Measurements from ENCODE around the gene TMEM114. TPM values are rescaled to one million over a fixed set of nuclear protein-coding genes. Genes with fewer than 3 reads are reported as not detected.

The TMEM114 gene
- total and polyA plus RNA-seq, 4 donors: 0.28 to 5.8 (median 2.5) TPM

GRCh38 chr16:8554022-8554421 lies 36.3 kb downstream of the TMEM114 start:
- no peaks in the 10 kb centered on the region for H3K27me3 ChIP-seq (ENCODE audit: control insufficient read depth, insufficient read depth, low read length)
- H3K27ac ChIP-seq (ENCODE audit: low read depth, low read length): no peak overlapping the region
- no peaks in the 10 kb centered on the region for H3K36me3 ChIP-seq (ENCODE audit: control insufficient read depth, insufficient read depth, low read length)
- H3K4me1 ChIP-seq (ENCODE audit: control insufficient read depth, insufficient read depth, low read length): no peaks in the 10 kb centered on the region
- no peak overlapping the region for H3K4me3 ChIP-seq (ENCODE audit: low read depth, low read length)
- DNase-seq (ENCODE audit: low read depth in 4 of 6, low spot score in 6 of 6): no peak
- no peaks in the 10 kb centered on the region for H3K9me3 ChIP-seq (ENCODE audit: control insufficient read depth, insufficient read depth, low read length)
- WGBS (ENCODE audit: insufficient coverage): no CpG with 5 or more reads among the region's 4 CpGs

- Histone ChIP-seq H3K36me3 (ENCODE audit: control insufficient read depth, insufficient read depth, low read length) (no peaks in the 10 kb centered on the region), H3K27ac (ENCODE audit: low read depth, low read length) (no peak overlapping the region), H3K4me1 (ENCODE audit: control insufficient read depth, insufficient read depth, low read length) (no peaks in the 10 kb centered on the region), H3K9me3 (ENCODE audit: control insufficient read depth, insufficient read depth, low read length) (no peaks in the 10 kb centered on the region), H3K4me3 (ENCODE audit: low read depth, low read length) (no peak overlapping the region), H3K27me3 (ENCODE audit: control insufficient read depth, insufficient read depth, low read length) (no peaks in the 10 kb centered on the region)
- DNase-seq (ENCODE audit: low read depth in 4 of 6, low spot score in 6 of 6): peak in 1 of 6 donors; percentile 14
- WGBS (ENCODE audit: insufficient coverage): 35% methylated on average over 10 of the region's 11 CpGs
Observed at GRCh38 chr16:8552487-8553221, 37.7 kb downstream of the TMEM114 start.

GRCh38 chr16:8551388-8552332 lies 38.7 kb downstream of the TMEM114 start:
- H3K36me3 ChIP-seq (ENCODE audit: control insufficient read depth, insufficient read depth, low read length): no peaks in the 10 kb centered on the region
- no peak for DNase-seq (ENCODE audit: low read depth in 4 of 6, low spot score in 6 of 6)
- no peak overlapping the region for H3K27ac ChIP-seq (ENCODE audit: low read depth, low read length)
- no peaks in the 10 kb centered on the region for H3K9me3 ChIP-seq (ENCODE audit: control insufficient read depth, insufficient read depth, low read length)
- WGBS (ENCODE audit: insufficient coverage): 93% methylated on average over 1 of the region's 3 CpGs
- no peaks in the 10 kb centered on the region for H3K4me1 ChIP-seq (ENCODE audit: control insufficient read depth, insufficient read depth, low read length)
- H3K27me3 ChIP-seq (ENCODE audit: control insufficient read depth, insufficient read depth, low read length): no peaks in the 10 kb centered on the region
- H3K4me3 ChIP-seq (ENCODE audit: low read depth, low read length): no peak overlapping the region

GRCh38 chr16:8550728-8551387 lies 39.5 kb downstream of the TMEM114 start:
- no peaks in the 10 kb centered on the region for H3K9me3 ChIP-seq (ENCODE audit: control insufficient read depth, insufficient read depth, low read length)
- WGBS (ENCODE audit: insufficient coverage): 59% methylated on average over 6 of the region's 9 CpGs
- no peak for DNase-seq (ENCODE audit: low read depth in 4 of 6, low spot score in 6 of 6)
- H3K27me3 ChIP-seq (ENCODE audit: control insufficient read depth, insufficient read depth, low read length): no peaks in the 10 kb centered on the region
- no peaks in the 10 kb centered on the region for H3K4me1 ChIP-seq (ENCODE audit: control insufficient read depth, insufficient read depth, low read length)
- no peaks in the 10 kb centered on the region for H3K36me3 ChIP-seq (ENCODE audit: control insufficient read depth, insufficient read depth, low read length)
- no peak overlapping the region for H3K27ac ChIP-seq (ENCODE audit: low read depth, low read length)
- H3K4me3 ChIP-seq (ENCODE audit: low read depth, low read length): no peak overlapping the region

- WGBS (ENCODE audit: insufficient coverage): 89% methylated on average over 8 of the region's 8 CpGs
- Histone ChIP-seq H3K4me3 (ENCODE audit: low read depth, low read length) (no peak overlapping the region), H3K9me3 (ENCODE audit: control insufficient read depth, insufficient read depth, low read length) (no peaks in the 10 kb centered on the region), H3K27me3 (ENCODE audit: control insufficient read depth, insufficient read depth, low read length) (no peaks in the 10 kb centered on the region), H3K4me1 (ENCODE audit: control insufficient read depth, insufficient read depth, low read length) (no peaks in the 10 kb centered on the region), H3K36me3 (ENCODE audit: control insufficient read depth, insufficient read depth, low read length) (no peaks in the 10 kb centered on the region), H3K27ac (ENCODE audit: low read depth, low read length) (no peak overlapping the region)
- no peak for DNase-seq (ENCODE audit: low read depth in 4 of 6, low spot score in 6 of 6)
Observed at GRCh38 chr16:8549843-8550412, 40.4 kb downstream of the TMEM114 start.

- Histone ChIP-seq H3K36me3 (ENCODE audit: control insufficient read depth, insufficient read depth, low read length) (no peaks in the 10 kb centered on the region), H3K27me3 (ENCODE audit: control insufficient read depth, insufficient read depth, low read length) (no peaks in the 10 kb centered on the region), H3K4me3 (ENCODE audit: low read depth, low read length) (no peak overlapping the region), H3K27ac (ENCODE audit: low read depth, low read length) (no peak overlapping the region), H3K4me1 (ENCODE audit: control insufficient read depth, insufficient read depth, low read length) (no peaks in the 10 kb centered on the region), H3K9me3 (ENCODE audit: control insufficient read depth, insufficient read depth, low read length) (no peaks in the 10 kb centered on the region)
- no peak for DNase-seq (ENCODE audit: low read depth in 4 of 6, low spot score in 6 of 6)
- WGBS (ENCODE audit: insufficient coverage): 77% methylated on average over 2 of the region's 3 CpGs
Observed at GRCh38 chr16:8548166-8548565, 42.1 kb downstream of the TMEM114 start.

GRCh38 chr16:8547762-8548161 lies 42.5 kb downstream of the TMEM114 start:
- 56% methylated on average over 8 of the region's 8 CpGs for WGBS (ENCODE audit: insufficient coverage)
- no peaks in the 10 kb centered on the region for H3K36me3 ChIP-seq (ENCODE audit: control insufficient read depth, insufficient read depth, low read length)
- no peaks in the 10 kb centered on the region for H3K9me3 ChIP-seq (ENCODE audit: control insufficient read depth, insufficient read depth, low read length)
- no peak overlapping the region for H3K4me3 ChIP-seq (ENCODE audit: low read depth, low read length)
- no peaks in the 10 kb centered on the region for H3K4me1 ChIP-seq (ENCODE audit: control insufficient read depth, insufficient read depth, low read length)
- H3K27ac ChIP-seq (ENCODE audit: low read depth, low read length): no peak overlapping the region
- no peaks in the 10 kb centered on the region for H3K27me3 ChIP-seq (ENCODE audit: control insufficient read depth, insufficient read depth, low read length)
- no peak for DNase-seq (ENCODE audit: low read depth in 4 of 6, low spot score in 6 of 6)

- Histone ChIP-seq H3K4me3 (ENCODE audit: low read depth, low read length) (no peak overlapping the region), H3K4me1 (ENCODE audit: control insufficient read depth, insufficient read depth, low read length) (no peaks in the 10 kb centered on the region), H3K27me3 (ENCODE audit: control insufficient read depth, insufficient read depth, low read length) (no peaks in the 10 kb centered on the region), H3K36me3 (ENCODE audit: control insufficient read depth, insufficient read depth, low read length) (no peaks in the 10 kb centered on the region), H3K27ac (ENCODE audit: low read depth, low read length) (no peak overlapping the region), H3K9me3 (ENCODE audit: control insufficient read depth, insufficient read depth, low read length) (no peaks in the 10 kb centered on the region)
- 96% methylated on average over 3 of the region's 5 CpGs for WGBS (ENCODE audit: insufficient coverage)
- no peak for DNase-seq (ENCODE audit: low read depth in 4 of 6, low spot score in 6 of 6)
Observed at GRCh38 chr16:8544406-8544805, 45.9 kb downstream of the TMEM114 start.

- no peaks in the 10 kb centered on the region for H3K9me3 ChIP-seq (ENCODE audit: control insufficient read depth, insufficient read depth, low read length)
- no peaks in the 10 kb centered on the region for H3K36me3 ChIP-seq (ENCODE audit: control insufficient read depth, insufficient read depth, low read length)
- no peak for DNase-seq (ENCODE audit: low read depth in 4 of 6, low spot score in 6 of 6)
- WGBS (ENCODE audit: insufficient coverage): 47% methylated on average over 2 of the region's 3 CpGs
- no peaks in the 10 kb centered on the region for H3K27me3 ChIP-seq (ENCODE audit: control insufficient read depth, insufficient read depth, low read length)
- no peak overlapping the region for H3K27ac ChIP-seq (ENCODE audit: low read depth, low read length)
- H3K4me3 ChIP-seq (ENCODE audit: low read depth, low read length): no peak overlapping the region
- H3K4me1 ChIP-seq (ENCODE audit: control insufficient read depth, insufficient read depth, low read length): no peaks in the 10 kb centered on the region
Observed at GRCh38 chr16:8543258-8543657, 47.1 kb downstream of the TMEM114 start.
